GM12874 (cell line): ENCODE results near the gene NKAIN1.

Experiments
- TF ChIP-seq, protein P1 (sequence below): IDR thresholded peaks from 2 replicates; pipeline ENCODE4 v1.5.1; 2011; ENCODE audit warnings: low read depth, mild to moderate bottlenecking, control low read depth, low read length, moderate library complexity; ENCODE audit not compliant: insufficient read depth

The NKAIN1 gene

DNA sequence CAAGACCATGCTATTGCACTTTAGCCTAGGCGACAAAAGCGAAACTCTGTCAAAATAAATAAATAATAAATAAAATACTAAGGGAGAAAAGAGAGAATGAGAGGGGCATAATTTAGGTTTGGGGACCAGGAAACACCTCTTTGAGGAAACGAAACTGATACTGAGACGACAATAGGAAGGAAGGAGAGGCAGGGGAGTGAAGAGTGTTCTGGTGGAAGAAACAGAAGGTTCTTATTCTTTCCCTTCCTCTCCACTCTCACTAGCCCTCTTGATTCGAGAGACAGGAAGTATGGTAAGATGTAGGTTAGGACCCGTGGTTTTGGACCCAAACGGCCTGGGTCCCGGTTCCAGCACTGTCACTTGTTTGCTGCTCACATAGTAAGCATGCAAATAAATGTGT lies 1.6 kb upstream of the NKAIN1 start:
- TF ChIP-seq, protein P1, sequence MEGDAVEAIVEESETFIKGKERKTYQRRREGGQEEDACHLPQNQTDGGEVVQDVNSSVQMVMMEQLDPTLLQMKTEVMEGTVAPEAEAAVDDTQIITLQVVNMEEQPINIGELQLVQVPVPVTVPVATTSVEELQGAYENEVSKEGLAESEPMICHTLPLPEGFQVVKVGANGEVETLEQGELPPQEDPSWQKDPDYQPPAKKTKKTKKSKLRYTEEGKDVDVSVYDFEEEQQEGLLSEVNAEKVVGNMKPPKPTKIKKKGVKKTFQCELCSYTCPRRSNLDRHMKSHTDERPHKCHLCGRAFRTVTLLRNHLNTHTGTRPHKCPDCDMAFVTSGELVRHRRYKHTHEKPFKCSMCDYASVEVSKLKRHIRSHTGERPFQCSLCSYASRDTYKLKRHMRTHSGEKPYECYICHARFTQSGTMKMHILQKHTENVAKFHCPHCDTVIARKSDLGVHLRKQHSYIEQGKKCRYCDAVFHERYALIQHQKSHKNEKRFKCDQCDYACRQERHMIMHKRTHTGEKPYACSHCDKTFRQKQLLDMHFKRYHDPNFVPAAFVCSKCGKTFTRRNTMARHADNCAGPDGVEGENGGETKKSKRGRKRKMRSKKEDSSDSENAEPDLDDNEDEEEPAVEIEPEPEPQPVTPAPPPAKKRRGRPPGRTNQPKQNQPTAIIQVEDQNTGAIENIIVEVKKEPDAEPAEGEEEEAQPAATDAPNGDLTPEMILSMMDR: no peak

DNA sequence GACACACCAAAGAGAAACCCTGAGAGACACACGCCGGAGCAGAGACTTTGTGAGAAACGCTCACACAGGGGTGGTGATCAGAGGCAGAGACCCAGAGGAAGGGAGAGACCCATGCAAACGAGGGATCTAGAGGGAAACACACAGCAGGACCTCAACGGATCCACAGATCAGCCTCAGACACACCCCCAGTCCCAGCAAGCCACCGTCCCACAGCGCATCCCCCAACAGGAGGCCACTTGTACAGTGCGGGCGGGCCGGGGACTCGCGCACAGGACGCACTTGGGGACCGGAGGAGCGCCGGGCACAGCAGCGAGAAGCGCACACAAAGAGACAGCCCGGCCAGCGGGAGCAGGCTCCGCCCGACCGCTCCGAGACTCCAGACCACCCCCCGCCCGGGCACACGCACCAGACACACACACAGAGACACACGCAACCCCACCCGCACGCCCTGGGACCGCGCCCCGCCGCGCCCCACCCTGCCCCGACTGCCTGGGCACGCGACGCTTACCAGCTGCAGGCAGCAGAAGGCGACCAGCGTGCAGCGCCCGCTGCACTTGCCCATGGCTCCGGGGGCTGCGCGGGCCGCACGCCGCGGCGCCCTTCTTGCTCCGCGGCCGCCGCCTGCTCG lies 587 bp downstream of the NKAIN1 start:
- TF ChIP-seq, protein P1: no peak

DNA sequence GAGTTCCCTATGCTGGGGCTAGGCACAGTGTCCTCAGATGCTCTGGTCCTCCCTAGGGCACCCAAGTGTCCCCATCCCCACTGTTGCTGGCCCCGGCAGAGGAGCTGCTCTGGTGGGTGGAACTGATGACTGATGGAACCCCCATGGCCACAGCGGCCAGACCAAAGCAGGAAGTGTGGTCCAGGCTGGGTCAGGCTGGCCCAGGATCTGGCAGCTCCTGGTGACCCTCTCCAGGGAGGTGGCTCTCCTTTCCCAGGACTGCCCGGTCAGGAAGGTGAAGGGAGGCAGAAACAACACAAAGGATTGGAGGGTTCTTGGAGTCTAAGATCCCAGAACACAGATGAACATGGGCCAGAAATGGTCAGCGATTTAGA lies 1.1 kb downstream of the NKAIN1 start:
- TF ChIP-seq, protein P1: no peak

DNA sequence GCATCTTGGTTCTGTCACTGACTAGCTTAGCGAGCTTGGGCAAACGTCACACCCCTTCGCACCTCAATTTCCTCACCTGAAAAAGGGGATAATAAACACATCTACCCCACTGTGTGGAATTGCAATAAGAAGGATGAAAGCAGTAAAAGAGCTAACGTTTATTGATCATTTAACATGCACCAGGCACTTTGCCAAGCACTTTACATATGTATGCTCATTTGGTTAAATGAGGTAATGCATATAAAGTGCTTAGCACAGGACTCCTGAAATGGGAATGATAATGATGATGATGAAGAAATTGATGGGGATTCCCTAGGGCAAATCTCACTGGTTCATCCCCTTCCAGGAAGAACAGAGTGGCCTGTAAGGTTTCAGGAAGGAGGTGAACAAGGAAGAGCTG lies 4.8 kb downstream of the NKAIN1 start:
- TF ChIP-seq, protein P1: no peak

DNA sequence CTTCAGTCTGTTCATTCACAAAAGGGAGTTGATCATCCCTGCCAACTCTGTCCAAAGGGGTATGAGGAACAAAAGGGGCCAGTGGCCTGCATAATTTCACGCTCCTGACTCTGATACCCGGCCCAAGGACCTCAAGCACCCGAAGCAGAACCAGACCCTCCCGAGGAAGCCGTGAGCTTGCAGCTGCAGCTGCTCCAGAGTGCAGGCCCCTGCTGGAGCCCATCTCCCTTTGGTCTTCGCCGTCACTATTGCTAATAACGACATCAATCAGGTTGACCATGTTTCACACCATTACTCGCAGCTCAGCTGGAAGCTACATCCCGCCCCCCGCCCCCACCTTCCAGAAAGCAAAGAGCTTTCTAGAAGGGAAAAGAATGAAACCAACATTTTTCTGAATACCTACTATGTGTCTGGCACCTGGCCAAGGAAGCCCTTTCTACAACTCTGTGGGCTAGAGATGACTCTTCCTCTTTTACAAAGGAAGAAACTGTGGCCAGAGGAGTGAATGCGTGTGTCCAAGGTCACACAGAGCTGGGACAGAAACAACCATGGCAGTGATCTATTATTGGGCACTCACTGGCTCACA lies 5.5 kb downstream of the NKAIN1 start:
- TF ChIP-seq, protein P1: no peak

DNA sequence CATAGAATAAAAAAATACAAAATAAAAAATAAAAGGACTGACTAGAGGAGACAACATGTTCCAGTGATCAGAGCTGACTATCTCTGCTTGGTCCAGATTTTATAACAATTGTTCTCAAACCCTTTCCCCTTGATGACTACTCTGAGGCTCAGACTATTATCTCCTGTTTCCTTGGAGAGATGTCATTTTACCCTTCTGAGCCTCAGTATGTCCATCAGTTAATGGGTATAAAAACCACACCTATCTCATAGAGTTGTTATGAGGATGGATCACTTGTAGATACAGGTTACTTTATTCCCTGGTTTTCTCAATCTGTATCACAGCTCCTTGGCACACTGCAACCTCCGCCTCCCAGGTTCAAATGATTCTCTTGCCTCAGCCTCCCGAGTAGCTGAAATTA lies 7.0 kb downstream of the NKAIN1 start:
- TF ChIP-seq, protein P1: no peak

DNA sequence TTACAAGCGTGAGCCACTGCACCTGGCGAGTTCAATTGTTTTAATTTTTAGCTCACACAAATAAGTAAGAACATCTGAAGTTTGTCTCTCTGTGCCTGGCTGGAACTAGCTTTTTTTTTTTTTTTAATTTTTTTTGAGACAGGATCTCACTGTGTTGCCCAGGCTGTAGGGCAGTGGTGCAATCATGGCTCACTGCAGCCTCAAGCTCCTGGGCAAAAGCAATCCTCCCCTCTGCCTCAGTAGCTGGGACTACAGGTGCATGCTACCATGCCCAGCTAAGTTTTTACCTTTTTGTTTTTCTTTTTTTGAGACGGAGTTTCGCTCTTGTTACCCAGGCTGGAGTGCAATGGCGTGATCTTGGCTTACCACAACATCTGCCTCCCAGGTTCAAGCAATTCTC lies 7.9 kb downstream of the NKAIN1 start:
- TF ChIP-seq, protein P1: no peak

DNA sequence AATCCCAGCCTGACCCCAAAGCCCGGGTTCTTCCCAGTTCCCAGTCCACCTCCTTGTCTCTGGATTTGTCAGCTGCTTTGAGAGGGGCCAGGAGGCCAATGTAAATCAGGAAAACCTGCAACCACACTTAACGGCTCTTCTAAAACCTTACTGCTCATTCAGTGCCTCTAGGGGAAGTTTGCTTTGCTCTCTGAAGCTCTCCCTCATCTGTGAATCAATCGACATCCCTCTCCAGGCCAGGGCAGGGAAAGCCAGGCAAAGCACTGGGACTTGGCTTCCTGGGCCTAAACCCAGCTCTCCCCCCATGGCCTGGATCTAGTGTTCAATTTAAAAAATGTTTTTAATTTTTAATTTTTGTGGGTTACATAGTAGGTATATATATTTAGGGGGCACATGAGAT lies 9.3 kb downstream of the NKAIN1 start:
- TF ChIP-seq, protein P1: no peak
